Esophagus squamous epithelium (tissue), 5 donors: ENCODE measurements around the gene TNFRSF14. TPM values are rescaled to one million over a fixed set of nuclear protein-coding genes. Genes with fewer than 3 reads are reported as not detected.
A peak's percentile ranks its signal among the peaks of the same experiment; 100 is the strongest.

Source experiments
- DNase-seq: peaks from one replicate; lab custom pipeline; 2025; lab: John Stamatoyannopoulos, UW
- H3K27ac ChIP-seq, 4 donors: fragments of 200-600 bp; sonication (generic); one replicate each; pipeline ENCODE4 v1.5.1; 2016 to 2019; ENCODE audit warnings: mild to moderate bottlenecking in 1 of 4
- H3K27me3 ChIP-seq, 4 donors: fragments of 200-600 bp; sonication (generic); 1 replicate in 3 of 4; 2 replicates in 1 of 4; pipeline versions ENCODE4 v1.5.1 to v1.6.0; 2017 to 2021; ENCODE audit warnings: antibody characterized with exemption in 1 of 4
- H3K36me3 ChIP-seq, 3 donors: fragments of 200-600 bp; sonication (generic); one replicate each; pipeline ENCODE4 v1.5.1; 2016 to 2019
- H3K4me1 ChIP-seq, 3 donors: fragments of 200-600 bp; sonication (generic); one replicate each; pipeline ENCODE4 v1.5.1; 2017 to 2019
- H3K4me3 ChIP-seq, 4 donors: fragments of 200-600 bp; sonication (generic); 1 replicate in 3 of 4; 2 replicates in 1 of 4; pipeline ENCODE4 v1.5.1; 2016 to 2019; ENCODE audit warnings: mild to moderate bottlenecking in 2 of 4, moderate library complexity in 1 of 4
- H3K9me3 ChIP-seq, 3 donors: fragments of 200-600 bp; sonication (generic); one replicate each; pipeline ENCODE4 v1.5.1; 2016 to 2019
- CTCF ChIP-seq, 6 experiments: fragments of 450-650 bp in 4 of 6; fragments of 200-600 bp in 2 of 6; sonication (generic) in 2 of 6; IDR thresholded peaks; one replicate each; pipeline ENCODE4 v1.5.1; 2016 to 2019; ENCODE audit warnings: antibody characterized with exemption in 6 of 6, mild to moderate bottlenecking in 4 of 6, moderate library complexity in 4 of 6
- POLR2A ChIP-seq, 4 donors: fragments of 450-650 bp; IDR thresholded peaks; one replicate each; pipeline ENCODE4 v1.6.1; 2017; ENCODE audit warnings: antibody characterized with exemption in 4 of 4, mild to moderate bottlenecking in 4 of 4, moderate library complexity in 3 of 4
- WGBS, 2 donors: methylation state at CpG; one replicate each; pipeline ENCODE4 v1.1.5; 2018; 5-methylcytosine and 5-hydroxymethylcytosine counted together
- intact Hi-C: fragments of 100-400 bp; cut with DNase I; formaldehyde crosslinking; loops from one replicate; pipeline ENCODE4 v1.15.0; 2022
- total RNA-seq, 4 donors: library from RNA; depleted of rRNA; stranded (reverse); fragments of >200 nt; gene quantifications; one replicate each; pipeline ENCODE4 v1.1.0, GENCODE V29; 2016
- donor health status: DM: yes; HTN: yes; CAD: no.

Gene TNFRSF14
- total RNA-seq, 4 donors from 2014 or later: 13.8 to 39.5 (median 19.6) TPM

- peaks cover 49 to 76% (median 56%) of the 10 kb centered on the region in 3 donors for H3K4me1 ChIP-seq
- WGBS, 2 donors: no CpG with 5 or more reads among the region's 26 CpGs
- intact Hi-C loops: loop anchor here (10.0 kb wide), 1 partner anchor 349 kb away; the partner anchor contains the start of gene FAAP20
Observed at GRCh38 chr1:2543543-2544092, 12.6 kb upstream of the TNFRSF14 start.

GRCh38 chr1:2544093-2544874 lies 11.9 kb upstream of the TNFRSF14 start:
- H3K4me3 ChIP-seq: no peak overlapping the region
- 20% methylated on average over 1 to 3 of the region's 26 CpGs for WGBS, 2 donors
- TF ChIP-seq POLR2A (IDR thresholded peaks at IDR 0.05): no peak
- no peak for TF ChIP-seq CTCF (IDR thresholded peaks at IDR 0.05)
- DNase-seq: no peak
- intact Hi-C loops: loop anchor here (10.0 kb wide), 1 partner anchor 349 kb away; the partner anchor contains the start of gene FAAP20
- H3K9me3 ChIP-seq: no peaks in the 10 kb centered on the region
- H3K27me3 ChIP-seq: peaks cover 0 to 34% (median 0%) of the 10 kb centered on the region in 4 donors
- no peaks in the 10 kb centered on the region for H3K36me3 ChIP-seq
- H3K4me1 ChIP-seq: peaks cover 55 to 83% (median 62%) of the 10 kb centered on the region in 3 donors
- H3K27ac ChIP-seq: peak overlapping the region in 2 of 4 donors; percentile 33 to 98

More at GRCh38 chr1:2543543-2544092, 12.6 kb upstream of the TNFRSF14 start:
- Histone ChIP-seq H3K36me3 (no peaks in the 10 kb centered on the region), H3K27me3 (peaks cover 0 to 41% (median 0%) of the 10 kb centered on the region in 4 donors), H3K27ac (no peak overlapping the region), H3K9me3 (no peaks in the 10 kb centered on the region), H3K4me3 (no peak overlapping the region)
- no peak for TF ChIP-seq CTCF (IDR thresholded peaks at IDR 0.05)
- no peak for TF ChIP-seq POLR2A (IDR thresholded peaks at IDR 0.05)
- DNase-seq: no peak

- intact Hi-C loops: loop anchor here (5.0 to 10.0 kb wide), 2 partner anchors 133 to 350 kb away; partner anchors contain the start of genes FAAP20 and PEX10
- Histone ChIP-seq H3K36me3 (no peaks in the 10 kb centered on the region), H3K4me3 (no peak overlapping the region), H3K27me3 (peaks cover 0 to 27% (median 0%) of the 10 kb centered on the region in 4 donors), H3K4me1 (peaks cover 60 to 91% (median 62%) of the 10 kb centered on the region in 3 donors), H3K27ac (peak overlapping the region in 3 of 4 donors; percentile 97 to 98 (median 97)), H3K9me3 (no peaks in the 10 kb centered on the region)
- 64 to 87% methylated on average over 7 to 11 of the region's 19 CpGs for WGBS, 2 donors
- TF ChIP-seq CTCF (IDR thresholded peaks at IDR 0.05) (no peak), POLR2A (IDR thresholded peaks at IDR 0.05) (no peak)
- DNase-seq: no peak
Observed at GRCh38 chr1:2544875-2545640, 11.1 kb upstream of the TNFRSF14 start.

- Histone ChIP-seq H3K4me1 (peaks cover 56 to 90% (median 57%) of the 10 kb centered on the region in 3 donors), H3K36me3 (no peaks in the 10 kb centered on the region), H3K9me3 (no peaks in the 10 kb centered on the region), H3K27ac (peak overlapping the region; percentile 89 to 98 (median 97)), H3K27me3 (peaks cover 0 to 18% (median 0%) of the 10 kb centered on the region in 4 donors), H3K4me3 (peak overlapping the region; percentile 36 to 78 (median 57))
- WGBS, 2 donors: no CpG with 5 or more reads among the region's 43 CpGs
- DNase-seq: peak; percentile 73
- intact Hi-C loops: loop anchor here (5.0 to 10.0 kb wide), 2 partner anchors 134 to 351 kb away; partner anchors contain the start of genes FAAP20 and PEX10
- peak in 1 of 4 donors; percentile 76 for TF ChIP-seq POLR2A (IDR thresholded peaks at IDR 0.05)
- TF ChIP-seq CTCF (IDR thresholded peaks at IDR 0.05): no peak
Observed at GRCh38 chr1:2545754-2546514, 10.2 kb upstream of the TNFRSF14 start.
